ENCODE measurements around the gene NUDT21.

DNA sequence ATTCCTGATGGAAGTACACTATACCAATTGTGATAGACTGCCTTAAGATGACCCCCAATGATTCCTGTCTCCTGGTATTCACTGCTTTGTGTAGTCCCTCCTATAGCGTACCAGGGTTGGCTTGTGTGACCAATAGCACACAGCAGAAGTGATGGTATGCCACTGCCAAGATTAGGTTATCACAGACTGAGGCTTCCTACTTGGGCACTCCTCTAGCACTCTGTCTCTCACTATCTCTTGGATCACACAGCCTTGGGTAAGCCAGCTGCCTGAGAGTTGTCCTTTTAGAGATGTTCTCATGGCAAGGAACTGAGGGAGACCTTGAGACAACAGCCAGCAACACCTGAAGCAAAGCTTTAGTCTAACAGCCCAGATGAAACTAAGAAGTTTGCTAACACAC is 13.1 kb downstream of the NUDT21 start:
- TF ChIP-seq EZH2 (IDR thresholded peaks at IDR 0.05; ENCODE audit: insufficient read depth, poor library complexity, severe bottlenecking) (no peak), EZH2phosphoT487 (IDR thresholded peaks at IDR 0.05; ENCODE audit: insufficient read depth, low read depth) (no peak)

All from GM23248 (cell line).